NOMO-1 (cell line): ENCODE data around the gene IL22RA2.

Experiments used
- DNase-seq, 2 experiments: peaks; one replicate each; lab custom pipeline; 2025; ENCODE audit not compliant: unreplicated experiment in 2 of 2; lab: John Stamatoyannopoulos, UW

IL22RA2 gene

GRCh38 chr6:137167702-137168377 lies 5.6 kb downstream of the IL22RA2 start:
- no peak for DNase-seq

GRCh38 chr6:137166247-137167098 lies 7.0 kb downstream of the IL22RA2 start:
- DNase-seq = peak; percentile 28 to 69

DNA sequence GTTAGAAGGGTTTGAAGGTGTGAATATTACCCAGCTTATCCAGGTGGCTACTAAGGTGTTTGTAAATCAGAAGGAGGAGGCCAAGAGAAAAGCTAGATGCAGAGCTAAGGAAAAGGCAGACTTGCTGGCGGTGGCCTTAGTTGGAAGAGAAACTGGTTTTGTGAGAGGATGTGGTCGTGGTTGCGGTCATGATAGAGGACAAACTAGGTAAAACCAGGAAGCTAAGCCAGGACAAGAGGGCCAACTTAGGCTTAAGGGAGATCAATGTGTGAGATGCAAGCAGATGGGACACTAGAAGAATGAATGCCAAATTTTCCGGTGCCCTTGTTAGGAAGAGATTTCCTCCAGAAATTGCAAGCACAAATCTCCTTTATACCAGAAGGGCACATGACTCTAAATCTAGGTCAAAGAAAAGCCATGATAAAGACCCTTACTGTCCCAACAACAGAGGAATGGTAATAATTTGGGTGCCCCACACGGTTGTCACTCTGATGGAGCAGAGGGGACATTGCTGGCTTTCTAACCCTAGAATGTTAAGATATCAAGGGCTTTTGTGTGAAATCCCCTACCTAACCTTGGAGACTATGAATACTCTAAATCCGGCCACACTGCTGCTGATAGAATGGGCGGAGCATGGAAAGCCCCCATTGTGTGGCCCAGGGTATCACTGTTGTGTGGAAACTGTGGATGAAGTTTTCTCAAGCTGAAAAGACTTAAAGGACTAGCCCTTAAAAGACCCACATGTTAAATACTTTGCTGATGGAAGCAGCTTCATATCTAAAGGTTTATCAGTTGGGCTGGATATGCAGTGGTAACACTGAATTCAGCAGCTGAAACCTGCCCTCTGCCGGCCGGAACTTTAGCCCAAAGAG lies 7.8 kb downstream of the IL22RA2 start:
- DNase-seq = peak; percentile 68 to 78

DNA sequence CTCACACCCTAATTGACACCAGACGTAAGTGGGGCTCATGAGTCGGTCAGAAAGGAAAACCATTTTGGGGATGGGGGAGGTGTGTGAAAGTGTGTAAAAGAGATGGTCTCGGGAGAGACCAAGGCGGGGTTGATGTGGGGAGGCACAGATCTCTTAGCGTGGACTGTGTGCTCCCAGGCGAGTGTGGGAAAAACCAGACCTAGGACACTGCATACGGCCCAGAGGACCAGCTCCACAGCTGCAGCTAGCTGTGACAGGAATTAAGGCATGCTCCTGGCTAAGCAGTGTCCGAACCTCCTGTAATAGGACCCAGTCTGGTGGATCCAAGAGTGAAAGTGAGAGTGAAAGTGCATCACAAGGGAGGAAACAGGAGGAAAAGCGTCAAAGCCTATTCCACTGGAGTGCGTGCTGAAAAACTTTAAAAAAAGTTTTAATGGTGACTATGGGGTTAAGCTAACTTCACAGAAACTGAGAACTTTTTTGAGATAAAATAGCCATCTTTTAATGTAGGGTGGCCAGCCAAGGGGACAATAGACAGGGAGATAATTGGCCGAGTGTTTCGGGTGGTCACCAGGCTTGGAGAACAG lies 9.6 kb downstream of the IL22RA2 start:
- no peak for DNase-seq

- no peak for DNase-seq
These were observed 10.6 kb downstream of the IL22RA2 start for GRCh38 chr6:137162692-137163306.

DNA sequence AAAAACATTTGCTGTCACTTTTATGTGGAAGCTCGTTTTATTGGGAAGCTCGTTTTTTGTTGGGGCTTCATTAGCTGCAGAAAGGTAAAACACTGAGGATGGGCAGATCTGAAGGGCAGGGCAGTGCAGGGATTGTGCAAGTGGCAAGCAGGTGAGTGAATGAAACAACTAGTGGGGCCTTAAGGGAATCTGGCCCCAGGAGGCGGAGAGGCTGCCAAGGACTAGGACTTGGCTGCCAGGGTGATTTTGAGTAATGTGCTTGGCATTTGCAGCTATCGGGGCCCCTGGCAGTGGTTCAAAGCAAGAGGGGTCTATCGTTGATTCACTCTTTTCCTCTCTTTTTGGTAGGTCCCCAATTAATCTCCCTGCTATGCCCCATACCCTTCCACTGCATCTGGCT lies 11.5 kb downstream of the IL22RA2 start:
- DNase-seq = no peak

DNA sequence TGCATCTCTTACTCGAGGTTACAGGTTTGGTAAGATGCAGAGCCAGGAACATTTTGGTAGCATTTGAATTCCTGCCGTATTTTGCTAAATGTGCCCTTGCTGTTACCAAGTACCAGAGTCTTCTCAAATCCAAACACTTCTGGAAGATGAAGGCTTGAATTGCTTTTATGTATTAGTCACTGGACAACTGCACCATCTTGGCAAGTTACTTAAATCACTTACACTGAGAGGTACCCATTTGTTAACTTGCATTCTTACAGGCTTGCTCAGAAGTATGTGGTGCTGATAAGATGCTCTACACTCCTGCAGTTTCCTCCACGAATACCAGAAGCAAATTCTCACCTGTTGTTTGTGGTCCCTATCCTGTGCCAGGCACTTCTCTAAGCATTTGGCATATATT lies 12.7 kb downstream of the IL22RA2 start:
- DNase-seq = no peak

DNA sequence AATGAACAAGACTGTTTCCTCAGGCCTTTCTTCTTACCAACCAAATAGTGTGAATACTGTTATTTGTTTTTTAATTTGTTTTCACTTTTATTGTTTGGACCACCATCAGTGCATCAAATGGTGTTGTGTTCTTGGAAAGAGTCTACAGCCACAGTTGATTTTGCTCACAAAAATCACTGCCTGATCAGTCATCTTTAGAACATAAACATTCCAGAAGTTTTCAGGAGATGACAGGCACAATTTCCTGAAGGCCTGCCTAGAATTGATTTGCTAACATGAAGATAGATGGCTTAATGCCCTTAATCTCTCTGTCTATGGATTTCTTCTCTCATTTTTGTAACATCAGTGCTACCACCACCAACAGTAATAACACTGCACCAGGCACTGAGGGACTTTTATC lies 13.5 kb downstream of the IL22RA2 start:
- no peak for DNase-seq

GRCh38 chr6:137157601-137158000 lies 15.8 kb downstream of the IL22RA2 start:
- DNase-seq = no peak

GRCh38 chr6:137156650-137157049 lies 16.8 kb downstream of the IL22RA2 start:
- DNase-seq = no peak

GRCh38 chr6:137155830-137156229 lies 17.6 kb downstream of the IL22RA2 start:
- peak; percentile 91 to 97 for DNase-seq

DNA sequence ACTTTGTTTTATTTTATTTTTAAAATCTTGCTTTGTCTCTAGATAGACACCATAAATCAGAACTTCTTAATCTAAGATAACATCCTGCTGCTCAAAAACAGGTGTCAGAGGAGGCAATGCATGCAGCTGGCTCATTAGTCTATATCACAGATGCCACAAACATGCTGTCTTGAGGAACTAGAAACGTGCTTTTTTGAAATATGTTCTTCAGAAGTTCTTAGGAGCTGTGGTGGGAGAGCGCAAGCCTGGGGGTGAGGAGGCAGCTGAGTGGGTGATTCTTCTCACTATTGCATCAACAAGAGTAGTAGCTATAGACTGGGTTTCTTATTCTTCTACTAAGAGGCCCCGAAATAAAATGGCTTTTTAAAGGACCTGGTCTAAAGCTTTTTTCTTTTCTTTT lies 23.4 kb downstream of the IL22RA2 start:
- peak; percentile 67 to 74 for DNase-seq

GRCh38 chr6:137149035-137149393 lies 24.4 kb downstream of the IL22RA2 start:
- peak in 1 of 2 experiments; percentile 83 for DNase-seq

DNA sequence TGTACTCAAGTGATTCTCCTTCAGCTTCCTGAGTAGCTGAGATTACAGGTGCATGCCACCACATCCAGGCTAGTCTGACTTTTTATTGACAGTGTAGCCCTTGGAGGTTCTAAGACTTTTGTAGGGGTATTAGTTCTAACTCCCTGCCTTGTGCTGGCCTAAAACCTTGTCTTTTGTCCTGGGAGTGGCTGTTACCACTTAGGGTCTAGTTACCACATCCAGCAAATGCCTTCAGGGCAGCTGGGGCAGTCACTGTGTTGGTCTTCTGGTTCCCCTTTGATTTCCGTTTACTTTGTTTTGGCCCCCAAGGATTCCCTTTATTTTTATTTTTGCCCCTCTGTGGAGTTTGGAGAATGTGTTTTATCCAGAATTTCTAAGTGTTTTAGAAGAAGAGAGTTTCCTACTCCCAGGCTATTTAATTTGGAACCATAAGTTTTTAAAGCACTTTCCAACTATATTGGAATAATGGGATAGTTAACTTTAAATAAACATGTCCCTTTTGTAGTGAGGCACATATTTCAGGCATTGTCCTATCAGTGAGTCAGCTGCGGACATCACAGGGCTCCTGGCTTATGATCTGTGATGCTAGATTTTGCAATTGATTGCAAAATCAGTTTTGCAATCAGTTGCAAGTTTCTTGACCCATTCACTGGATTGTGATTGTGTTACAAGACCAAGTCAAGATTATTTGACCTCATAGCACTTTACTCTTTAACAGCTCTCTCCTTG lies 25.0 kb downstream of the IL22RA2 start:
- peak; percentile 83 to 87 for DNase-seq

DNA sequence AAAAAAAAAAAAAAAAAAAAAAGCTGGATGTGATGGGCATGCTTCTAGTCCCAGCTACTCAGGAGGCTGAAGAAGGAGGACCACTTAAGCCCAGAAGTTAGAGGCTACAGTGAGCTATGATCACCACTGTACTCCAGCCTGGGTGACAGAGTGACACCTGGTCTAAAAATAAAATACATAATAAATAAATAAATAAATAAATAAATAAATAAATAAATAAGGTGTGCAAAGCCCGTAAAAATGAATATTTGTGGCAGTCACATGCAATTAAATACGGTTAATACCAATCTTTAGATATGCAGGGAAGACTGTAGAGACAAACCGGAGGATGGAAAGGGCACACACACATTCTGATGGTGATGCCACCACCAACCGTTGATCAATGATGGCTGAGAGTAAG lies 26.2 kb downstream of the IL22RA2 start:
- DNase-seq = no peak

- DNase-seq = no peak
These were observed 27.2 kb downstream of the IL22RA2 start for GRCh38 chr6:137146206-137146605.

DNA sequence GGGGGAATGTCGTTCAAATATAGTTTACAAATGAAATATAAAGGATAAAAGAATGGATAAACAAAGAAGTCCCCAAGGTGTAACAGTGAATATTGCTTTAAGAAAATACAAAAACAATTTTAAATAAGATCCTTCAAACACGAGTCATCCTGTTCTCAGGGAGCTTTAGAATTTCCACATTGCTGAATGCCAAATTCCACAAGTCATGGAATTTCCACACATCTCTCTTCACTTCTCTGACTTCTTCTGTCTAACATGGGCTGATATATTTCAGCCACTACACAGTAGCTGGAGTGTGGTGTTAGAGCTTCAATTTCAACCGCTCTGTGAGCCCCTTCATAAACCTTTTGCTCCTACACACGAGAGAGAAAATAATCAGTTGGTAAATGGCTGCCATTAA lies 28.0 kb downstream of the IL22RA2 start:
- DNase-seq = no peak

DNA sequence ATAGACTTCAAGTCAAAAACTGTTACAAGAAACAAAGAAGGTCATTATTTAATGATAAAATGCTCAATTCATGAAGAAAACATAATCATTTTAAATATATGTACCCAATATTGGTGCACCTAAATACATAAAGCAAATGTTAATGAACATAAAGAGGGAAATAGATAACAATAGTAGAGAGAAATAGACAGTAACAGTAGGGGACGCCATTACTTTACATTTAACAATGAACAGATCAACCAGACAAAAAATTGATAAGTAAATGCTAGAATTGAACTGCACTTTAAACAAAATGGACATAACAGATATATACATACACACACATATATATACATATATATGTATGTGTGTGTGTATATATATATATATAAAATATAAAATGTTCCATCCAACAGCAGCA lies 37.4 kb downstream of the IL22RA2 start:
- peak in 1 of 2 experiments; percentile 45 for DNase-seq

DNA sequence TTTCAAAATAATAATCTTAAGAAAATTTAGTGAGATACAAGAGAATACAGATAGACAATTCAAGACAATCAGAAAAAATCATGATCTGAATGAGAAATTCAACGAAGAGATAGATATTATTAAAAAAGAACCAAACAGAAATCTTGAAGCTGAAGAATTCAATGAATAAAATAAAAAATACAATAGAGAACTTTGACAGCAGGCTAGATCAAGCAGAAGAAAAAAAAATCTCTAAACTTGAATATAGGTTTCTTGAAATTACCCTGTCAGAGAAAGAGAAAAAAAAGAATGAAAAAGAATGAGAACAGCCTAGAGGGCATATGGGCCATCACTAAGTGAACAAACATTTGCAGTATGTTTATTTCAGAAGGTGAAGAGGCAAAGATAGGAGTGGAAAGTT lies 39.0 kb downstream of the IL22RA2 start:
- no peak for DNase-seq

GRCh38 chr6:137133122-137133521 lies 40.3 kb downstream of the IL22RA2 start:
- no peak for DNase-seq
